ENCODE results near the gene CACNA1G.

Gene CACNA1G

GRCh38 chr17:50533720-50534148 is 26.8 kb upstream of the CACNA1G start:
- DNase-seq (ENCODE audit: low spot score), result peak; percentile 48

GRCh38 chr17:50534222-50534978 is 26.1 kb upstream of the CACNA1G start:
- no peak for DNase-seq (ENCODE audit: low spot score)

- no peak for DNase-seq (ENCODE audit: low spot score)
These were observed 25.6 kb upstream of the CACNA1G start for GRCh38 chr17:50534979-50535326.

GRCh38 chr17:50535407-50535806 is 25.1 kb upstream of the CACNA1G start:
- no peak for DNase-seq (ENCODE audit: low spot score)

- no peak for DNase-seq (ENCODE audit: low spot score)
These were observed 23.6 kb upstream of the CACNA1G start for GRCh38 chr17:50536683-50537646.

- DNase-seq (ENCODE audit: low spot score), result no peak
These were observed 22.6 kb upstream of the CACNA1G start for GRCh38 chr17:50537721-50538548.

- DNase-seq (ENCODE audit: low spot score), result no peak
These were observed 21.7 kb upstream of the CACNA1G start for GRCh38 chr17:50538549-50539410.

- DNase-seq (ENCODE audit: low spot score), result no peak
These were observed 20.6 kb upstream of the CACNA1G start for GRCh38 chr17:50539762-50540559.

GRCh38 chr17:50540560-50541401 is 19.7 kb upstream of the CACNA1G start:
- DNase-seq (ENCODE audit: low spot score), result no peak

- no peak for DNase-seq (ENCODE audit: low spot score)
These were observed 19.2 kb upstream of the CACNA1G start for GRCh38 chr17:50541402-50541715.

- peak; percentile 86 for DNase-seq (ENCODE audit: low spot score)
These were observed 18.5 kb upstream of the CACNA1G start for GRCh38 chr17:50541716-50542688.

- no peak for DNase-seq (ENCODE audit: low spot score)
These were observed 17.4 kb upstream of the CACNA1G start for GRCh38 chr17:50542795-50543774.

GRCh38 chr17:50544516-50544915 is 16.0 kb upstream of the CACNA1G start:
- no peak for DNase-seq (ENCODE audit: low spot score)

- DNase-seq (ENCODE audit: low spot score), result no peak
These were observed 15.2 kb upstream of the CACNA1G start for GRCh38 chr17:50545311-50545710.

GRCh38 chr17:50546701-50547034 is 13.8 kb upstream of the CACNA1G start:
- no peak for DNase-seq (ENCODE audit: low spot score)

- DNase-seq (ENCODE audit: low spot score), result peak; percentile 92
These were observed 13.3 kb upstream of the CACNA1G start, which contains the start of gene SPATA20 for GRCh38 chr17:50547035-50547735. TSS of gene SPATA20 (plus strand) at chr17:50547174. CDS start at chr17:50547209, 35 bp downstream.

GRCh38 chr17:50547736-50548083 is 12.8 kb upstream of the CACNA1G start:
- no peak for DNase-seq (ENCODE audit: low spot score)

All from Ammon's horn (tissue), 1 donor.